ENCODE results near the gene PLAAT1. TPM values are rescaled to one million over a fixed set of nuclear protein-coding genes. Genes with fewer than 3 reads are reported as not detected.

The PLAAT1 gene
- total RNA-seq, result 0.10 and 0.60 TPM in 2 replicates

DNA sequence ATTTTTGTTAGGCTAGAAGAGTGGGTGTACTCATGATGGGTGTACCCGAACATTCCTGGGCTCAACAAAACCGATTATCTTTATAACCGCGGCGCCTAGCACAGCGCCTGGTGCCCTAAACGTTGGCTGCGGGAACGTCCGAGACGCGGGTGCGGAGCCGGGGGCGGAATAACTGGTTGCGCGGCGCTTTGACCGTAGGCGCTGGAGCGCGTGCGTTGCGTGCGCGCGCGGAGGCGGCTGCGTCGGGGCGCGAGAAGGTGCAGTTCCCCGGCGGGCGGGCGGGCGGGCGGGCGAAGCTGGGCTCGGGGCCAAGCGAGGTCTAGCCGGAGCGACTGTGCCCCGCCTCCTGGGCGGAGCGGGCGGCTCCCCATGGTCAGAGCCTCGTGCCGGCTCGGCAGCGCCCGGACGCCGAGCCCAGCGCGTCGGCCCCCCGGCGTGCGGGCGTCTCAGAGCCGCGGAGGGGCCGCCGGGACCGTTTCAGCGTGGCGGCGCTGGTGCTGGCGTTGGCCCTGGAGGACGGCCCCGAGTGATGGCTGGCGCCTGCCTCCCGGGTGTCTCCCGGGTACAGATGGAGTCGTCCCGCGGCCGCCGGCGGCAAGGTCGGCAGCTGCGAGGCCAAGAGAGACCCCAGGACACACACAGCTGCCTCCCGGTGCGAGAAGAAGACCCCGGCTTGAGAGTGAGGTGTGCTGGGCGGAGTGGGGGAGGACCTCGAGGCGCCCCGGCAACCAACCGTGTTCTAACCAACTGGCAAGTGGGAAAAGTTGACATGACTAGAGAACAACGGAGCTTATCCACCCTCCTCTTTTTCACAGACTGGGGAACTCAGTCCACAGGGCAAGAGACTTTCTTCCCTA lies at the start of gene PLAAT1:
TSS of gene PLAAT1 (plus strand) at position 373 of the 857 bp plus-strand sequence. CDS start 14,429 bp downstream, outside the sequence.

Other genes with a start within 250 kb of the PLAAT1 start
- 0.13 TPM in 1 of 2 replicates, not detected in the other for gene ATP13A5, start 137.5 kb downstream of the PLAAT1 start, total RNA-seq

Measured in mammary microvascular endothelial cell (primary cell).